NCI-H1092 treated with DMSO at 0.1 percent for 48 hours (cell line): ENCODE data around the gene LMO1.

Source experiments
- DNase-seq: peaks from one replicate; lab custom pipeline; 2025; lab: John Stamatoyannopoulos, UW

Gene LMO1

GRCh38 chr11:8263109-8263768 is 439 bp downstream of the LMO1 start:
- DNase-seq, result peak; percentile 87

GRCh38 chr11:8262552-8263108 is 1.0 kb downstream of the LMO1 start:
- DNase-seq, result peak; percentile 49

GRCh38 chr11:8261921-8262551 is 1.6 kb downstream of the LMO1 start:
- no peak for DNase-seq

GRCh38 chr11:8261291-8261690 is 2.4 kb downstream of the LMO1 start:
- no peak for DNase-seq

- DNase-seq, result no peak
These were observed 3.3 kb downstream of the LMO1 start for GRCh38 chr11:8260202-8260966.

GRCh38 chr11:8259306-8259959 is 4.2 kb downstream of the LMO1 start:
- no peak for DNase-seq

- no peak for DNase-seq
These were observed 4.9 kb downstream of the LMO1 start for GRCh38 chr11:8258784-8259183.

- DNase-seq, result no peak
These were observed 5.4 kb downstream of the LMO1 start for GRCh38 chr11:8258289-8258688.

GRCh38 chr11:8257003-8257664 is 6.5 kb downstream of the LMO1 start:
- no peak for DNase-seq

GRCh38 chr11:8256271-8257002 is 7.2 kb downstream of the LMO1 start:
- no peak for DNase-seq

- DNase-seq, result no peak
These were observed 10.1 kb downstream of the LMO1 start for GRCh38 chr11:8253566-8253965.

GRCh38 chr11:8252946-8253345 is 10.7 kb downstream of the LMO1 start:
- no peak for DNase-seq

- DNase-seq, result no peak
These were observed 11.3 kb downstream of the LMO1 start for GRCh38 chr11:8252388-8252787.

- DNase-seq, result no peak
These were observed 11.9 kb downstream of the LMO1 start for GRCh38 chr11:8251616-8252295.

- DNase-seq, result no peak
These were observed 12.6 kb downstream of the LMO1 start for GRCh38 chr11:8250981-8251615.

- DNase-seq, result no peak
These were observed 13.2 kb downstream of the LMO1 start for GRCh38 chr11:8250434-8250833.

GRCh38 chr11:8249482-8249881 is 14.2 kb downstream of the LMO1 start:
- no peak for DNase-seq

- DNase-seq, result no peak
These were observed 14.9 kb downstream of the LMO1 start for GRCh38 chr11:8248786-8249185.

GRCh38 chr11:8247312-8247711 is 16.4 kb downstream of the LMO1 start:
- DNase-seq, result no peak

GRCh38 chr11:8243458-8243857 is 20.2 kb downstream of the LMO1 start:
- DNase-seq, result no peak
